Activated T-cell treated with anti-CD3 and anti-CD28 coated beads for 4 hours (primary cell): ENCODE data around the gene UNC119.
A peak's percentile ranks its signal among the peaks of the same experiment; 100 is the strongest.
"Not testable (repeated sequence)": the region's sequence is repeated elsewhere in the genome, so short reads cannot be mapped to it uniquely, and the experiment has no call there.

Experiments
- DNase-seq: peaks from one replicate; pipeline ENCODE4 v3.0.0-alpha.2; 2020

UNC119 gene

DNA sequence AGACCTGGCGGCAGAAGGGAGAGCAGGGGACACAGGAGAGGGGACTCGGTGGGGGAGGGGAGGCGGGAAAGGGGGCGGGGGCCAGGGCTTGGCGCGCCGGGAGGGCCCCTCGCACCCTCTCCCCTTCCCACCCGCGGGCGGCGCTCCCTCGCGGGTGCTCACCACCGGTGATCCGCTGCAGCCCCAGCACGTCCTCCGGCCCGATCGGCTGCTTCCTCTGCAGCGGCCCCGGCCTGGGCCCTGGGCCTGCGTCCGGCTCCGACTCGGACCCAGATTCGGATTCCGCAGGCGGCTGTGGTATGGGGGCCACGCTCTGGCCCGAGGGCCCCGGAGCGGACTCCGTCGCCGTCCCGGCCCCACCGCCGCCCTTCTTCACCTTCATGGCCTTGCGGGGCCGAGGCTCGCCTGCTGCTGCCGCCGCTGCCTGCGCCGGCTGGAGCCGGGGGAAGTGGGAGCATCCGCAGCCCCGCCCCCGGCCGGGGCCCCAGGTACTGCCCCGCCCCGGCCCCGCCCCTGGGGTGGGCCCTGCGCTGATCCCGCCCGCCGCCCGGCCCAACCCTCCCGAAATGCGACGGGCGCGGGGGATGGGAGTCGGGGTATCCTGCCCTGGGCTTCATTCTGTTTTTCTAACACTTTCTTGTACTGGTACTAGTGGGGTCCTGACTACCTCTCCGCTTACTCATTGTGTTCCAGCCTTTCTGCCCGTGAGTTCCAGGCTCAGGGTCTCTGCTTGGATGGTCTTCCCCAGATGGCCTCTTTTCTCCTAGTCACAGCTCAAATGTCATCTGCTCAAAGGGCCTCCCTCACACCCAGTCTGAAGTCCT lies at the start of gene UNC119:
Gene UNC119, minus strand, starts transcription at position 449 of the 824 bp plus-strand sequence. Its CDS starts 67 bp downstream, at position 382.
- peak; percentile 67 for DNase-seq

DNA sequence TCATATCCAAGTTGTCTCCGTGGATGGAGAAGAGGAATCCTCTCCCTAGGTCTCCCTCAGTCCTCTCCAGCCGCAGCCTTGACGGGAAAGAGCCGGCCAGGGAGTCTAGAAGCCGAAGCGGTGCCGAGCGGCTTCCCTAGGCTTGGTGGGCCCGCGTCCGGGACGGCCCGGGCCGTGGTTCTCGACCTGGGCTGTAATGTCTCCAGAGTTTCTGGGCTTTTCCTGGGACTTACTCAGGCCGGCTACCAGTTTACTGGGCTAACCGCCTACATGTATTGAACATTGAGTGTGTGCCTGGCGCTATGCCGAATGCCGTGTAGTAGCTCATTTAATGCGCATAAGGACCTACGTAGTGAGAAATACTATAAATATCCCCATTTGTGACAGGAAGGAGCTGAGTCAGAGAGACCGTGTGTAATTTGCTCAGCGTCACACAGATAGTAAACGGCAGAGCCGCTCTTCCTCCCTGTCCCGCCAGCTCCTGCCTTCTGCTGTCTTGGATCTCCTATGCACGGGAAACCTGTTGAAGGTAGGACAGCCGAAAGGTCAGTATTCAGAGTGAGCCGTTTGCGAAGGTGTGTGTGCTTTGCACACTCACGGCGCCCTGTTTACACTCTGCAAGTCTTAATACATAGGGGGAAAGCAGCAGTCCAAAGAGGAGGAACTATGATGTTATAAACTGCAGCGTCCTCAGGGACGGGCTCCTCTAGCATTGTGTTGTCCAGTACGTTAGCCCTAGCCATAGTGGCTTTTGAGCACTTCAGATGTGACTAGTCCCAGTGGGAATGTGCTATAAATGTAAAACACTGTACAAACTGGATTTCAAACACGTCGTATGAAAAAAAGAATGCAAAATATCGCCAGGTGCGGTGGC lies 47.1 kb upstream of the UNC119 start:
- DNase-seq: peak; percentile 53

DNA sequence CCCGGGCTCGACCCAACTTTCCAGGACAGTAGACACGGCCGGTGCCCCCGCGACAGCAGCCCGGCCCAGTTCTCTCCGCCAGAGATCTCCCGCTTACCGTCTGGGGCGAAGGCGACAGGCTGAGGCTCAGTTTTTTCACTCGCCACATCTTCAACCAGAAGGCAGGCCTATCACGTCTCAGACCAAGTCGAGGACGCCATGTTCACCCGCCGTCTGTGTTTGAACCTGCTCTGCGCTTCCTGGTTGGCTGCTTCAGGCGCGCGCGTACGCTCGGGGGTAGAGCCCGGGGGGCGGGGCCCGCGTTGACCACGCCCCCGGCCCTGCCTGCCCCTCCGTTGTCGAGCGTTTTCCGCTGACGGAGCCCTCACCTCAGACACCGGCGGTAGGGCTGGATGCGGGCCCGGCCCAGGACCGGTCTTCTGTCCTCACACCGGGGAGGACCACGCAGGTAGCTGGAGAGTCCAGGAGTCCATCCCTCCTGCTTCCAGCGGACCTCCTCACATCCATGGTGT lies 46.4 kb upstream of the UNC119 start, which contains the start of gene SPAG5:
Gene SPAG5, minus strand, starts transcription at position 227 of the 512 bp plus-strand sequence. Its CDS starts 79 bp downstream, at position 148.
- peak; percentile 91 for DNase-seq

DNA sequence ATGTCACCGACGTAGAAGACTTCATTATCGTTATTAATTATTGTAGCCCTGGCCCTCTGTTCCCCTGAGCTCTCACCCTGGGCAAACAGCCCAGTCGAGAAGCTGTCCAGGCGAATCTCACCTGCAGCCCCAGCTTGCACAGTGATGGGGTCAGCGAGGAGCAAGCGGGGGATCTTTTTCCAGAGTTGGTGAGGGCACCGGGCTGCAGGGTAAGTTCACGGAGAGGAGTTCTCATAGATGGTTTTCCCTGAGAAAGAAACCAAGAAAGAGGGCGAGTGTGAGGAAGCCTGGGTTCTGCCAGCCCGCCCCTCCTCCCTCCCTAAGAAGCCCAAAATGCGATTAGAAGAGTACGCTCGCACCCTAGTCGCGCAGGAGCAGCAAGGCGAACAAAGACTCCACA lies 46.0 kb upstream of the UNC119 start:
- DNase-seq: no peak

DNA sequence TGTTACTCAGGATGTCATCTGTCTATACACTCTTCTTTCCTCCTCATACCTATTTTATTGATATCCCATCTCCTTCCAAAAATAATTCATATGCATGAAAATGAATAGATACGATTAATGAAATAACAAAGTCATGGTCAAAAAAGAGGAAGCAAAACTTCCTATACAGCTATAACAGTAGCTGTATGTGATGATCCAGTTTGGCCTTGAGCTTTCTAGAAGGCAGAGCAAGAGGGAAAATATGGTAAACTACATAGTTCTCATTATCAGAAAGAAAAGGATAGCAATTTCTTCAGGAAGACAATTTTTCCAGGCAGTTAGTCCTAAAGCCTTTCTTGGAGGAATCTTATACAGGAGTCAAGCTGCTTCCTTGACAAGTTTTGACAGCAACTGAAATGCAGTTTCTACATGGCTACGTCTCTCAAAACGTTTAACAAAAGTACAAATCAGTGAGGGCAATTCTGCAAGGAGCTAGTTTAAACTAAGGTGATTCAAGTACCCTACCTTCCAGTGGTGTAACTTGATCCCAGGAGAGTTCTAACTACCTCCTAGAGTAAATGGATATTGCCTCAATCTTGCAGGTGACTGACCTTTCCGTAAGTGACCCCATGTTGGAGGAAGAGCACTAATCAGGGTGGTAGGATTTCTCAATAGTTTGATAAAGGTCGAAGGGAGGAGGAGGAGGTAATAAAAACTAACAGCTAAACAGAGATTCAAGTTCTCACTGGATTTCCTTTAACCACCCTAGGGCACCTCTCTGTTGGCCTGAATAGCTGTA lies 45.4 kb upstream of the UNC119 start:
- no peak for DNase-seq

DNA sequence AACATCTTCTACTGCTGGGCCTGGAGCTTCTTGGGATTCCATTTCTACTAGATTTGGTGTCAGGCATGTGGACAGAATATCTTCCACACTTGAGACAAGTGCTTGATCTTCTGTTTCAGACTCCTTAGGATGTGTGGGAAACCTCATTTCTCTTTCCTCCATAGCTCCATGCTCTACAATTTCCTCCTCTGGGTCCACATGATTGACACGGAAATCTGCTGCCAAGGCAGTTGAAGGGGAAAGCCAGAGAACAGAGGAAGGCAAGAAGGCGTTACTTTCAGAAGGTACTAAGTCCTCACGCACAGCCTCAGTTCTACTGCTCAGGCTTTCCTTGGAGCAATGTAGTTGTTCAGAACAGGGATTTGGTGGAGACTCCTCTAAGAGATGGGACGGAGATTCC lies 39.8 kb upstream of the UNC119 start:
- DNase-seq: no peak

DNA sequence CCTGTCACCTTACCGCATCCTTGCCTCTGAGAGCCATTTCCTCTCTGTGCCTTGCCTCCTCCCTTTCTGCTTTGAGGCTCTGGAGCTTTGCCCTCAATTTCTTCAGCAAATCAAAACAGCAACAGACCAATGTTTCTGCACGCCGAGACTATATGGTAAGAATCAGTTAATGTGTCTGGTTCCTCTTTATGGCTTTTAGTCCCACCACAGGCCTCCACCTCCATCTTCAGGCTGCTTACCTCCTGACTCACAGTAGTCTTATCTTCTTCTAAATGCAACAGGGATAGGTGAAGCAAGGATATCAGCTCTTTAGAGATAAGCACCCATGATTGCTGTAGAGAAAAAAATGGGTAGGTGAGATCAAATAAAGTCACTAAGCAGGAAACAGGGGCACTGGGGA lies 33.4 kb upstream of the UNC119 start:
- no peak for DNase-seq

DNA sequence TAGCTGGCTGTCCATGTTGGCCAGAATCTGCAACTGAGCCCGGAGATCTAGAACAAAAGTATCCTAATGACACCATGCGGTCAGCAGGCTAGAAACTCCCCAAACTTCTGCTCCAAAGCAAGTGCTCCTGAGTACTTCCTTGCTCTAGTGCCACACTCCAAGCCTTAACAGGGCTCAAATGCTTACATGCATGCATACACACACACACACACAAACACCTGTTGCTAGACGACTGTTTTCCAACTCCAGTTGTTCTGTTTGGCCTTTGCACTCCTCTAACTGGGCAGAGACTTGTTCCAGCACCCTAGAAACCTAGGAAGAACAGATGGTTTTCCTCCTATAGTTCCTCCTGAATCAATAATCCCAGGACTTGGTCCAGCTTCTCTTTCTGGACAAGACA lies 32.0 kb upstream of the UNC119 start:
- no peak for DNase-seq

DNA sequence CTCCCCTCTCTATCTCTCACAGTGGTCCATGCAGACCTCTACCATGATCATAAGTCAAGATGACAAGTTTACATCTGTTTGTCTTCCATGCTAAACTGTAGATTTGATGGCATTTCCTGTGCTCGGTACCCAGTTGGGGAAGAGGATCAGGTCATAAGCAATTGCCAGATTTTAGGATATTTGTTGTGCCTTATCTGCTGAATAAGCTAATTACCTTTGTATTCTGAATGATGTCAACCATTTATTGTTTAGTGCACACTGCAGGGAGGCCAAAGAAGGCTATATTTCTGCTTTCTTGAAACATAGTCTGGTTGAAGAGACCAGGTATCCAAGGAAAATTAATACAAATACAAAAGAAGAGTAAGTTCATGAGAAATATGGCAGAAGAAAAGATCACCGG lies 30.1 kb upstream of the UNC119 start:
- DNase-seq: no peak

DNA sequence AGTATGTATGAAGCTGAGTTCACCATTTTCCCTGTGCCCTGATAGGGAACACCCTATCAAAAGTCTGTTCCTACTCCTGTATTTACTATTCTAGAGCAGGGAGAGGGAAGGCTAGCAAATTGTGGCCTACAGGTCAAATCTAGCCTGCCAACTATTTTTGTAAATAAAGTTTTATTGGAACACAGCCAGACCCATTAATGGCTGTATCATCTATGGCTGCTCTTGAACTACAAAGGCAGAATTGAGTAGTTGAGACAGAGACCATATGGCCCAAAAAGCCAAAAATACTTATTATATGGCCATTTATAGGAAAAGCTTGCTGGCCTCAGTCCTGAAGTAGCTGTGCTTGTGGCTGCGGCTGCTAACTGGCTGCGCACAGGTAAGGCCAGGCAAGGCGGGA lies 28.5 kb upstream of the UNC119 start:
- DNase-seq: no peak

DNA sequence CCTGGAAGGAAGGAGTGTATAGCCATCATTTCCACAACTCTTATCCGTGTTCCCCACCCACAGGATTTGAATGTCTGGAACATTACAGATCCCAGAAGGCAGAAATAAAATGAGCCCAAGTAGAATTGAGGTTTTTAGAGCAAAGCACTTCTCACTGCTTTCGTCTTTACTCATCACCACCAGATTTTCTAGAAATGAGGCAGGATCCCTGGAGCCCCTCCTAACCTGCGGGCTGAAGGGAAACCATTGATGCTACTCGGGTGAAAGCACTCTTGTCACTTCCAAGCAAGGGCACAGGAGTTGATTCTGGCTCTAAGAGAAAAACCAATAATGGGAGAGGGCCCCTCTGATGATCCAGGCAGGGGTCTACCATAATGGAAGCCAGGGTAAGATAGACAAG lies 27.1 kb upstream of the UNC119 start:
- DNase-seq: no peak

DNA sequence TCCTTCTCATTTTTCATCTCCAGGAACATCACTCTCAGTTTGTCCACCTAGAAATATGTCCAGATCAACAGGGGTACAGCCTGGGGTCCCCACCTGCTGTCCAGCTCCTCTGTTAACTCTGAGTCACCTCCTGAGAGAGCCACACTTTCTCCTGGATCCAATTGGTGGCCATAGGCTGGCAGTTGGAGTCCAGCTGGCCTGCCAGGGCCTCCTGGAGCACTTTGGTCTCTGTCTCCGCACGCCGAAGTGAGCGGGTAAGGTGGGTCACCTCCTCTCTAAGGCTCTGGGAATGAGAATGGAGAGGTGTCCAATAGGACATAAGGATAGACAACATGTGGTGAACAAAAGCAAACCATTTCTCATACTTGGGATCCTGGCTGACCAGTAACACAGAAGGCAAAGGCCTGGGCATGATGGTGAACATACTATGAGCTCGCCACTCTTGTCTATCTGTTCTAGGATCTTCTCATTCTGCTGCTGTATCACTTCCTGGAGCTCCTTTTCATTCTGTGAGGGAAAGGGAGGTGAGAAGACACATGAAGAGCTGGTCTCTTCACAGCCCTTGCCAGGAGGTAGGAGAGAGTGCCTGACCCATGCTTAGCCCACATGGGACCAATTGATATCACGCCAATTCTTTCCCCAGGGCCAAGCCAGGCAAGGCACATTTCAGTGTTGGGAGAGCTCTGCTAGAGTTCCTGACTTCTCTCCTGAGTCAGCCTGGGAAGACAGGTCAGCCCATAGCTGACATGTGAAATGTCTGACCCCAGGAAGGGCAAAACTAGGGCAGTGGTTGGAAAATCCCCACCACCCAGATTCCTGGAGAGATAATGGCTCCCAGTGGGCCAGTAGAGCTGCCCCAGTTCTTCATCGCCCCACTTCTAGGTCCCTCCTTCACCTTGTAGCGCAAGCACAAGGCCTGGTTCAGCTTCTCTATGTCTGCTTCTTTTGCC lies 26.1 kb upstream of the UNC119 start:
- DNase-seq: no peak

DNA sequence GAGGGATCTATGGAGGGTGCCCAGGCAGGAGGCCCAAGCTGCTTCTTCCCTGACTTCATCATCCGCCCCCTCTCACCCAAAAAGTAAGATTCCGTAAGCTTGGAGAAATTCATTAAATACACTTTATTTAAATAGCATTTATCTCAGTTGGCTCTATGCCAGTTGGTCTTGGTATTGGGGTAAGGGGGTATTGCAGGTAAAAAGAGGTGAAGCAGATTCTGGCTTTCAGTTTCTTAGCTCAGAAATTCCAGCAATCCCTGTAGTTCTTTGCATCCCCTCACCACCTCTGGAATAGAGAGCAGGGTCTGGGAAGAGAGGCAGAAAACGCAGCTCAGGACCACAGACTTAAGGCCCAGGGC lies 25.0 kb upstream of the UNC119 start:
- no peak for DNase-seq

DNA sequence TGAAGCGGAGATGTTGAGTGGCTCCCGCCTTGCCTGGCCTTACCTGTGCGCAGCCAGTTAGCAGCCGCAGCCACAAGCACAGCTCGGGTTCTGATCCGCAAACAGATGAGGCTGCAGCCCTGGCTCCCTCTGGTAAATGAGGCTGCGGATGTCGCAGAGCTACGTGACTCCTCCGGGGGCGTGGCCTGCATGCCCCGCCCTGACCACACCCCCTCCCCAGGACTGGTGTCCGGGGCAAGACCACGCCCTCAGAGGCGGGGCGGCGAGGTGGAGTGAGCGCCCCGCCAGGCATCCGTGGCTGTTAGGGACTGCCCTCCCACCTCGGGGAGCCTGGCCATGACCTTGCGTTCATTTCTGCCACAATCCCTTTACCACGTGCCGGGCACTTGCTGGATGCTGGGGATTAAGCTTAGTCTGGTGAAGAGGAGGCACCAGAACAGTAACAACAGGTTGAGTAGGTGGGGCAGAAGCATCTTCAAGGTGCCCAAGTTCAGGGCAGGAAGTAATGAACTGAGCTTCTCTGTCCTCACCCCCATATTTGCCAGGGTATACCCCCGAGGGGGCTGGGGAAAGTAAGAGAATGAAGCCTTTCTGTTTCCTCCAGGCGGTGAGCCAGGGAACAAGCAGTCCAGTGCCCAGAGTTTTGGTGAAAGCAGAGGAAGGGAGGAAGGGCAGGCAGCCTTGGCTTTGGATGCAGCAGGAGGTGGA lies 24.5 kb upstream of the UNC119 start, which contains the start of gene ALDOC:
Gene ALDOC, minus strand, starts transcription at position 138 of the 708 bp plus-strand sequence. CDS start 1,363 bp downstream, outside the sequence.
- DNase-seq: peak; percentile 98

DNA sequence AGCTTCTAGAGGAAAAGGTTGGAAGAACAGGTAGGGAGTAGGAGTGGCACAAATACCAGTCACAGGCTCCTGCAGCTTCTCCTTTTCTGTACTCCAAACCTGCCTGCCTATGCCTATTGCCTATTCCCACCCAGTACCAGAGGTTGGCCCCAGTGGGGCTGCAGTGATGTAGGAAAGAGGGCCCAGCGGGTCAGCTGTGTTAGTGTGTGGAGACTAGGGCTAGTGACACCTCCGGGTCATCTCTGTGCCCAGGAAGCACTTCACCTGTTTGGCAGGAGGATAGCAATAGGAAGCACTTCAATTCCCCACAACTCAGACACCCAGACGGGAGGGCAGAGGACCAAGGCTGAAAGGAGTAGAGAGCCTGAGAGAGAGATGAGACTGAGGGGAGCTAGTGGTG lies 23.6 kb upstream of the UNC119 start:
- DNase-seq: not testable (repeated sequence)

DNA sequence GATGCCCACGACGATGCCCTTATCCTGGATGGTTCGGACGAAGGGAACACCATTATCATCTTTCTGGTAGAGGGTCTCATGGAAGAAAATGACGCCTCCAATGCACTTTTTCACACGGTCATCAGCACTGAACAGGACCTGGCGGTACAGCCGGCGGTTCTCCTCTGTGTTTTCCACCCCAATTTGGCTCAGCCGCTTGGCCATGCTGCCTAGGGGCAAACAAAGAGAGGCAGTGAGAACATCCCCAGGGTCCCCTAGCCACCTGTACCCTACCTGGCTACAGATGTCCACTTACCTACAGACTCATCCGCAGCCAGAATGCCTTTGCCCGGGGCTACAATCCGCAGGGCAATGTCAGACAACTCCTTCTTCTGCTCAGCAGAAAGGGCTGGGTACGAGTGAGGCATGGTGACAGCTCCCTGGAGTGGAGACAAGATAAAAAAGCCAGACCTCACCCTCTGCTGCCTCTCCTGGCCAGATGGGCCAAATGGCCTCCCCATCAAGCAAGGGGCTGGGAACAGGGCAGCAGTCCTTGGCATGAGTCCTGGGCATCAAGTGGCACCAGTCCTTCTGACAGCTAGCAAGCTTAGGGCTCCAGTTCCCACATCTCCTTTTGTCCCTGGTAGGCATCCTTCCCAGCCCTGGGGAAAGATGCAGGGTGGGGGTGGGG lies 22.8 kb upstream of the UNC119 start:
- DNase-seq: no peak

DNA sequence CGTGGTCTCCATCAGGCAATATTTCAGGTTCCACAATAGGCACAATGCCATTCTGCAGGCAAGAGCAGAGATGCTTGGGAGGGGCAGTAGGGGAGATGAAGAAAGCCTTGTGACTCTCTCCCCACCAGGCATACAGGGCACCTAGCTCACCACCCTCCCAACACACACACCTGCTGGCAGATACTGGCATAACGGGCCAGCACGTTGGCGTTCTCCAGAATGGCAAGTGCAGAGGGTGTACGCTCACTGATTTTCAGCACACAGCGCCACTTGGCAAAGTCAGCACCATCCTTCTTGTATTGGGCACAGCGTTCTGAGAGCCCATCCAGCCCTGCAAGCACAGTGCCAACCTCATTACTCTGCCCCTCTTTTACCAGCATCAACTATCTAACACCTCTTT lies 22.1 kb upstream of the UNC119 start:
- no peak for DNase-seq

DNA sequence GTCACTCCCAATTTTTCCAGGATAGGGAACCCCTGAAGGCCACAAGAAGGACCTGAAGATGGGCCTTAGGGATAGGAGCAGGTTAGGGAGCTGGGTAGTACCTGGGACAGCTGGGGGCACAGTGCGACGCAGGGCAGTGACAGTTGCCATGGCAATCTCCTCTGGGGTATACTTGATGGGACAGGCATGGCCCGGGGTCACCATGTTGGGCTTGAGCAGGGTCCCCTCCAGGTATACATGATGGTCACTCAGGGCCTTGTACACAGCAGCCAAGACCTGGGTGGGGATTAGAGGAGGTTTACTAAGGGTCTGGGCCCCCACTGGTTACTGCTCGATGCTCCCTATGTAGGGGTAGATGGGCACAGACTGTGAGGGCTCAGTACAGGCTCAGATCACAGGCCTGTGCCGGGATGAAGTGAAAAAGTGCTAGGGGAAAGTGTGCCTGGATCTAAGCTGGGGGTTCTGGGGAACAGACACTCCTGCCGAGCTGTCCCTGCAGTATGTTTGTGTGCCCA lies 21.6 kb upstream of the UNC119 start:
- DNase-seq: no peak

DNA sequence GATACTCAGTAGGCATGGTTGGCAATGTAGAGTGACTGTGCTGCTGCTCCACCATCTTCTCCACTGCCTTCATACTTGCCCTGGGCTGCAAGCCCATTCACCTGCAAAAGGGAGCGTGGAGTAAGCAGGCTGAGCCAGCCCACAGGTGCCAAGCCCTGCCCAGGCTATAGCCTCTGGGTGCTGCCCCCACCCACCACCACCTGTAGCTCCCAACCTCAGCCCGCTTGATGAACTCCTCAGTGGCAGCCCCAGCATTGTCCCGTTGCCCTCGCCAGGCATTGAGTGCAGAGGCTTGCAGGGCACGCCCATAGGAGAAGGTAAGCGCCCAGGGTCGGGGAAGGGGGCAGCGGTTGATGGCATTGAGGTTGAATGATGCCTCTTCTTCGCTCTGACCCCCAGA lies 21.1 kb upstream of the UNC119 start:
- no peak for DNase-seq

DNA sequence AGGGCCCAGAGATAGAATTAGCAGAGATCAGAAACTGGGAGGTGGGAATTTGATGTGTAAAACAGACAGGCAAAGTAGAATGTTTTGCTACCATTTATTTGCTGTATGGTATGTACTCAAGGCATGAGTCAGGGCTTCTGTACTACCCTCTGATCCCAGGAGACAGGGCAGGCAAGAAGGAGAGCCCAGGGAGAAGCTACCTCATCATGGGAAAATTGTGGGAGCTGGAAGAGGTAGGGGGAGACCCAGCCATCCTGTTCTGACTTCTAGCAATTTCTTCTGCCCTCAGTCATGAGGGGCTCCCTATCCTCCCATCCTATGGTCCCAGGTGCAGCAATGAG lies 20.6 kb upstream of the UNC119 start:
- no peak for DNase-seq
